Type B pancreatic cell (in vitro differentiated cells): ENCODE results near the gene CEP43. TPM values are rescaled to one million over a fixed set of nuclear protein-coding genes. Genes with fewer than 3 reads are reported as not detected.
A peak's percentile ranks its signal among the peaks of the same experiment; 100 is the strongest.

Experiments used
- DNase-seq: peaks from one replicate; pipeline ENCODE4 v3.0.0; 2021; ENCODE audit warnings: mixed read lengths; ENCODE audit not compliant: unreplicated experiment; ENCODE audit errors: extremely low spot score
- H3K27ac Mint-ChIP-seq: 2 replicates; pipeline ENCODE4 v1.8.0; 2021; ENCODE audit warnings: mild to moderate bottlenecking, mixed read lengths
- H3K27me3 Mint-ChIP-seq: 2 replicates; pipeline ENCODE4 v1.8.0; 2021; ENCODE audit warnings: mixed read lengths
- H3K36me3 Mint-ChIP-seq: 2 replicates; pipeline ENCODE4 v1.8.0; 2021; ENCODE audit warnings: mixed read lengths
- H3K4me1 Mint-ChIP-seq: one replicate; pipeline ENCODE4 v1.8.0; 2021; ENCODE audit warnings: mixed read lengths; ENCODE audit not compliant: unreplicated experiment
- H3K4me3 Mint-ChIP-seq: 2 replicates; pipeline ENCODE4 v1.8.0; 2021; ENCODE audit warnings: mild to moderate bottlenecking, mixed read lengths
- H3K9me3 Mint-ChIP-seq: 2 replicates; pipeline ENCODE4 v1.8.0; 2021; ENCODE audit warnings: mixed read lengths
- microRNA-seq: library from miRNA; unstranded; fragments of <30 nt; microRNA quantifications from one replicate; pipeline ENCODE4, GENCODE V29; 2020
- total RNA-seq: library from RNA; stranded (reverse); gene quantifications from 2 replicates; pipeline ENCODE4 v1.2.1, GENCODE V29; 2021; ENCODE audit warnings: low replicate concordance
- TF ChIP-seq, protein P1 (sequence below): fragments of 200-600 bp; sonication (generic); conservative IDR thresholded peaks from 2 replicates; pipeline ENCODE4 v1.5.0; 2021; ENCODE audit warnings: antibody characterized with exemption, mild to moderate bottlenecking

CEP43 gene
- total RNA-seq, 1 donor from 2014 or later = 35.3 TPM

DNA sequence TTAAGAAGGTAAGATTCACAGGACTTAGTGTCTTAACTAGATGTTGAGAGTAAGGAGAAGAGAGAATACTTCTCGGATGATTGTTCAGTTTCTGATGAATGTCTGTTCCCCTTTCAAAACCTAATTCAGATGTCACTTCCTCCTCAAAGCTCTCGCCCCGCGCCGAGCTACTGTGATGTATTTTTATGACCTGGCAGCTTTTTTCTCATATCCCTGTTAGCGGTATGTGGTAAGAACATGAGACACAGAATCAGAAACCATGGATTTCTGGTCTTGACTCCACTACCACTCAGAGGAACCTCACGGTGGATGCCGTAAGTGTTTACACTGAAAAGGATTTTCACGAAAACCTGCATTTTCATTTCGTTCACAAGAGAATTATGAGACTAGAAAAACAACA, 48.4 kb downstream of the CEP43 start:
- no peaks in the 10 kb centered on the region for H3K4me1 Mint-ChIP-seq
- TF ChIP-seq, protein P1, sequence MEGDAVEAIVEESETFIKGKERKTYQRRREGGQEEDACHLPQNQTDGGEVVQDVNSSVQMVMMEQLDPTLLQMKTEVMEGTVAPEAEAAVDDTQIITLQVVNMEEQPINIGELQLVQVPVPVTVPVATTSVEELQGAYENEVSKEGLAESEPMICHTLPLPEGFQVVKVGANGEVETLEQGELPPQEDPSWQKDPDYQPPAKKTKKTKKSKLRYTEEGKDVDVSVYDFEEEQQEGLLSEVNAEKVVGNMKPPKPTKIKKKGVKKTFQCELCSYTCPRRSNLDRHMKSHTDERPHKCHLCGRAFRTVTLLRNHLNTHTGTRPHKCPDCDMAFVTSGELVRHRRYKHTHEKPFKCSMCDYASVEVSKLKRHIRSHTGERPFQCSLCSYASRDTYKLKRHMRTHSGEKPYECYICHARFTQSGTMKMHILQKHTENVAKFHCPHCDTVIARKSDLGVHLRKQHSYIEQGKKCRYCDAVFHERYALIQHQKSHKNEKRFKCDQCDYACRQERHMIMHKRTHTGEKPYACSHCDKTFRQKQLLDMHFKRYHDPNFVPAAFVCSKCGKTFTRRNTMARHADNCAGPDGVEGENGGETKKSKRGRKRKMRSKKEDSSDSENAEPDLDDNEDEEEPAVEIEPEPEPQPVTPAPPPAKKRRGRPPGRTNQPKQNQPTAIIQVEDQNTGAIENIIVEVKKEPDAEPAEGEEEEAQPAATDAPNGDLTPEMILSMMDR = no peak

More for the DNA sequence above, 48.4 kb downstream of the CEP43 start:
- Mint-ChIP-seq H3K9me3 (no peaks in the 10 kb centered on the region), H3K27me3 (no peaks in the 10 kb centered on the region), H3K36me3 (peaks cover 12% of the 10 kb centered on the region), H3K4me3 (no peak overlapping the region), H3K27ac (no peak overlapping the region)
- DNase-seq = no peak

Small RNA genes within 50 kb of the gene (microRNA-seq; reads per million reads assigned to microRNA genes)
- gene MIR3939 = 2.8 reads per million, percentile 3 among the genes with 10 or more reads in this experiment

Other genes starting within 250 kb of the CEP43 start
- 32.3 and 45.5 TPM in 2 replicates for gene RNASET2, start 42.8 kb upstream of the CEP43 start, total RNA-seq
- gene CCR6, start 123.7 kb downstream of the CEP43 start, total RNA-seq = not detected in 2 replicates
- not detected in 2 replicates for gene GPR31, start 158.6 kb downstream of the CEP43 start, total RNA-seq